Measurements from ENCODE around the gene SIGLEC11.

DNA sequence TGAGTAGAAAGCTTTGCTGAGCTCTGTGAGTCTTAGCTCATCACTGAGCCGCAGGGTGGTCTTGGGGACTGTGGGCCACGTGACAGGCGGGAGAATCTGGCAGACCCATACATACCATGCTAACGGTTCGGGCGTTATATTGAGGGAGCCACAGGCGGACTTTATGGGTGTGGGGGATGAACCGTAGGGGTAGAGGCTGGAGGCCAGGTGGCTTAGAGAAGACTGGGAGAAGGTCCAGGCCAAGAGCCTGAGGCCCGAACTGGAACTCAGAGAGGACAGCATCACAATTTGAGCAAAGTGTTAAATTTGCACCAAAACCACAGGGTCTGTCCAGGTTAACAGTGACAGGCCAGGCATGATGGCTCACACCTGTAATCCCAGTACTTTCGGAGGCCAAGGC is 47.3 kb downstream of the SIGLEC11 start:
- TF ChIP-seq CTCF (IDR thresholded peaks at IDR 0.05) (no peak), POLR2A (IDR thresholded peaks at IDR 0.05) (no peak), EP300 (IDR thresholded peaks at IDR 0.05) (no peak)
